Hepatocyte (in vitro differentiated cells): ENCODE data around the gene SEC22C. TPM values are rescaled to one million over a fixed set of nuclear protein-coding genes. Genes with fewer than 3 reads are reported as not detected.
A peak's percentile ranks its signal among the peaks of the same experiment; 100 is the strongest.

ENCODE experiments used
- DNase-seq: peaks from one replicate; pipeline ENCODE4 v3.0.0-alpha.2; 2016; ENCODE audit warnings: low spot score
- H2AFZ ChIP-seq: fragments of 200-600 bp; sonication (generic); 2 replicates; pipeline ENCODE4 v1.6.0; 2016; ENCODE audit warnings: antibody characterized with exemption, mild to moderate bottlenecking
- H3K27ac ChIP-seq: fragments of 200-600 bp; sonication (generic); 2 replicates; pipeline ENCODE4 v1.5.1; 2016; ENCODE audit warnings: mild to moderate bottlenecking
- H3K27me3 ChIP-seq: fragments of 200-600 bp; sonication (generic); 2 replicates; pipeline ENCODE4 v1.6.1; 2016
- H3K36me3 ChIP-seq: fragments of 200-600 bp; sonication (generic); replicated peaks from 2 replicates; pipeline ENCODE4 v1.5.1; 2016; ENCODE audit warnings: low read depth; ENCODE audit not compliant: insufficient read depth
- H3K4me1 ChIP-seq: fragments of 200-600 bp; sonication (generic); 2 replicates; pipeline ENCODE4 v1.5.1; 2016; ENCODE audit warnings: mild to moderate bottlenecking, moderate library complexity; ENCODE audit not compliant: insufficient read depth
- H3K4me2 ChIP-seq: fragments of 200-600 bp; sonication (generic); 2 replicates; pipeline ENCODE4 v1.6.0; 2016
- H3K4me3 ChIP-seq: fragments of 200-600 bp; sonication (generic); 2 replicates; pipeline ENCODE4 v1.5.1; 2016; ENCODE audit warnings: mild to moderate bottlenecking
- H3K79me2 ChIP-seq: fragments of 200-600 bp; sonication (generic); 2 replicates; pipeline ENCODE4 v1.6.0; 2017; ENCODE audit warnings: mild to moderate bottlenecking
- H3K9me2 ChIP-seq: fragments of 200-600 bp; sonication (generic); replicated peaks from 2 replicates; pipeline ENCODE4 v1.6.0; 2017; ENCODE audit warnings: mild to moderate bottlenecking; ENCODE audit not compliant: insufficient read depth
- H3K9me3 ChIP-seq: fragments of 200-600 bp; sonication (generic); 2 replicates; pipeline ENCODE4 v1.5.1; 2016; ENCODE audit warnings: low read depth, mild to moderate bottlenecking
- H4K20me1 ChIP-seq: fragments of 200-600 bp; sonication (generic); 2 replicates; pipeline ENCODE4 v1.6.0; 2016; ENCODE audit warnings: mild to moderate bottlenecking; ENCODE audit not compliant: insufficient read depth, poor library complexity, severe bottlenecking
- CTCF ChIP-seq: fragments of 200-600 bp; sonication (generic); IDR thresholded peaks from 2 replicates; pipeline ENCODE4 v1.5.1; 2016; ENCODE audit warnings: antibody characterized with exemption, mild to moderate bottlenecking; ENCODE audit not compliant: poor library complexity
- EZH2 ChIP-seq: fragments of 200-600 bp; sonication (generic); IDR thresholded peaks from 2 replicates; pipeline ENCODE4 v1.6.1; 2016; ENCODE audit warnings: antibody characterized with exemption, mild to moderate bottlenecking, borderline replicate concordance
- EZH2phosphoT487 ChIP-seq: fragments of 200-600 bp; sonication (generic); IDR thresholded peaks from one replicate; pipeline ENCODE4 v1.6.1; 2018; ENCODE audit warnings: antibody characterized with exemption, mild to moderate bottlenecking, low read depth, moderate library complexity; ENCODE audit not compliant: unreplicated experiment, severe bottlenecking
- WGBS: methylation state at CpG from one replicate; pipeline ENCODE4 v1.1.6; 2016; ENCODE audit warnings: low lambda C conversion rate; ENCODE audit errors: missing lambda C conversion rate; 5-methylcytosine and 5-hydroxymethylcytosine counted together
- polyA plus RNA-seq: library from polyadenylated mRNA; unstranded; fragments of >200 nt; fragmentation: Nextera tagmentation; extraction: Ambion mirVana; gene quantifications from 2 replicates; pipeline ENCODE4 v1.2.1, GENCODE V29; 2016
- total RNA-seq: library from RNA; depleted of rRNA; stranded (reverse); fragments of >200 nt; gene quantifications from 2 replicates; pipeline ENCODE4 v1.2.3, GENCODE V29; 2014

SEC22C gene
- total RNA-seq (44.1 and 53.9 TPM in 2 replicates), polyA plus RNA-seq (23.5 and 31.4 TPM in 2 replicates)

GRCh38 chr3:42581709-42582473 lies at the start of gene SEC22C:
TSS of gene SEC22C (minus strand) at chr3:42581967. CDS start at chr3:42569046, 12,921 bp downstream.
- Histone ChIP-seq H3K27me3 (no peaks in the 10 kb centered on the region), H3K36me3 (no peaks in the 10 kb centered on the region), H2AFZ (peak within 1 kb of the TSS; percentile 70), H3K9me2 (no peaks in the 10 kb centered on the region), H3K79me2 (peaks cover 47% of the 10 kb centered on the region), H3K4me1 (peaks cover 16% of the 10 kb centered on the region), H3K9me3 (no peaks in the 10 kb centered on the region), H3K27ac (peak within 1 kb of the TSS; percentile 91), H3K4me3 (peak within 1 kb of the TSS; percentile 37), H4K20me1 (peaks cover 3% of the 10 kb centered on the region), H3K4me2 (peak within 1 kb of the TSS; percentile 82)
- TF ChIP-seq CTCF (peak; percentile 41), EZH2phosphoT487 (no peak)
- WGBS: 2% methylated on average over 57 of the region's 77 CpGs
- DNase-seq: peak; percentile 97

- Histone ChIP-seq H3K4me3 (no peak overlapping the region), H3K36me3 (no peaks in the 10 kb centered on the region), H3K79me2 (peaks cover 98% of the 10 kb centered on the region), H3K4me2 (no peak overlapping the region), H3K27me3 (no peaks in the 10 kb centered on the region), H3K27ac (no peak overlapping the region), H3K9me3 (no peaks in the 10 kb centered on the region), H2AFZ (no peak overlapping the region), H3K4me1 (no peaks in the 10 kb centered on the region), H3K9me2 (no peaks in the 10 kb centered on the region), H4K20me1 (peaks cover 93% of the 10 kb centered on the region)
- WGBS: 95% methylated on average over 2 of the region's 2 CpGs
- no peak for DNase-seq
- peak; percentile 39 for TF ChIP-seq CTCF
- TF ChIP-seq EZH2phosphoT487: no peak
- no peak for TF ChIP-seq EZH2
These were observed 31.7 kb upstream of the SEC22C start for GRCh38 chr3:42613462-42613861.

GRCh38 chr3:42612928-42613327 lies 31.2 kb upstream of the SEC22C start:
- H4K20me1 ChIP-seq: peaks cover 98% of the 10 kb centered on the region
- H3K4me3 ChIP-seq: no peak overlapping the region
- no peak overlapping the region for H2AFZ ChIP-seq
- no peak for TF ChIP-seq EZH2phosphoT487
- TF ChIP-seq EZH2: no peak
- no peak for TF ChIP-seq CTCF
- no peaks in the 10 kb centered on the region for H3K9me2 ChIP-seq
- H3K9me3 ChIP-seq: no peaks in the 10 kb centered on the region
- H3K4me2 ChIP-seq: no peak overlapping the region
- no peak for DNase-seq
- H3K36me3 ChIP-seq: no peaks in the 10 kb centered on the region
- 94% methylated on average over 3 of the region's 3 CpGs for WGBS
- H3K27ac ChIP-seq: no peak overlapping the region
- H3K27me3 ChIP-seq: no peaks in the 10 kb centered on the region
- H3K79me2 ChIP-seq: peaks cover 100% of the 10 kb centered on the region
- H3K4me1 ChIP-seq: no peaks in the 10 kb centered on the region
